Ishikawa (cell line): ENCODE data around the gene MTERF1.

ENCODE experiments used
- CEBPB ChIP-seq: IDR thresholded peaks from 2 replicates; pipeline ENCODE4 v1.6.1; 2012
- CREB1 ChIP-seq: IDR thresholded peaks from 2 replicates; pipeline ENCODE4 v1.6.1; 2012; ENCODE audit warnings: low read depth
- EGR1 ChIP-seq: IDR thresholded peaks from 2 replicates; pipeline ENCODE4 v1.6.1; 2012
- EP300 ChIP-seq: IDR thresholded peaks from 2 replicates; pipeline ENCODE4 v1.6.1; 2012; ENCODE audit warnings: borderline replicate concordance
- FOXM1 ChIP-seq: IDR thresholded peaks from 2 replicates; pipeline ENCODE4 v1.6.1; 2012; ENCODE audit warnings: low read depth, borderline replicate concordance
- MAX ChIP-seq: IDR thresholded peaks from 2 replicates; pipeline ENCODE4 v1.6.1; 2012
- NFIC ChIP-seq: IDR thresholded peaks from 2 replicates; pipeline ENCODE4 v1.6.1; 2012
- RAD21 ChIP-seq: IDR thresholded peaks from 2 replicates; pipeline ENCODE4 v1.6.1; 2012; ENCODE audit warnings: low read depth
- REST ChIP-seq: IDR thresholded peaks from 2 replicates; pipeline ENCODE4 v1.6.1; 2012; ENCODE audit warnings: low read depth, mild to moderate bottlenecking
- TAF1 ChIP-seq: IDR thresholded peaks from 2 replicates; pipeline ENCODE4 v1.6.1; 2012; ENCODE audit warnings: low read depth, mild to moderate bottlenecking
- TCF12 ChIP-seq: IDR thresholded peaks from 2 replicates; pipeline ENCODE4 v1.6.1; 2012; ENCODE audit warnings: low read depth
- TEAD4 ChIP-seq: IDR thresholded peaks from 2 replicates; pipeline ENCODE4 v1.6.1; 2012
- USF1 ChIP-seq: IDR thresholded peaks from 2 replicates; pipeline ENCODE4 v1.6.1; 2012
- YY1 ChIP-seq: IDR thresholded peaks from 2 replicates; pipeline ENCODE4 v1.6.1; 2012; ENCODE audit warnings: low read depth
- ZBTB7A ChIP-seq: IDR thresholded peaks from 2 replicates; pipeline ENCODE4 v1.6.1; 2012; ENCODE audit warnings: low read depth

The MTERF1 gene

GRCh38 chr7:91912494-91912893, 32.0 kb upstream of the MTERF1 start:
- TF ChIP-seq YY1 (no peak), CEBPB (no peak), ZBTB7A (no peak), TAF1 (no peak), USF1 (no peak), REST (no peak), EGR1 (no peak), MAX (no peak), FOXM1 (no peak), CREB1 (no peak), NFIC (no peak), RAD21 (no peak), TCF12 (no peak), EP300 (no peak), TEAD4 (no peak)

GRCh38 chr7:91911121-91911520, 30.6 kb upstream of the MTERF1 start:
- no peak for TF ChIP-seq USF1
- TF ChIP-seq TAF1, result no peak
- TF ChIP-seq RAD21, result no peak

- no peak for TF ChIP-seq CREB1
- TF ChIP-seq RAD21, result no peak
- TF ChIP-seq EGR1, result no peak
- no peak for TF ChIP-seq REST
- no peak for TF ChIP-seq CEBPB
- TF ChIP-seq MAX, result no peak
- no peak for TF ChIP-seq EP300
- no peak for TF ChIP-seq TAF1
- TF ChIP-seq NFIC, result no peak
- TF ChIP-seq ZBTB7A, result no peak
- no peak for TF ChIP-seq USF1
- no peak for TF ChIP-seq FOXM1
- TF ChIP-seq TCF12, result no peak
- no peak for TF ChIP-seq TEAD4
- TF ChIP-seq YY1, result no peak
Measured at GRCh38 chr7:91910171-91910570, 29.7 kb upstream of the MTERF1 start.

- TF ChIP-seq USF1 (no peak), EP300 (no peak), RAD21 (no peak), ZBTB7A (no peak), EGR1 (no peak), CEBPB (no peak), YY1 (no peak), MAX (no peak), TEAD4 (no peak), FOXM1 (no peak), TAF1 (no peak)
Measured at GRCh38 chr7:91899563-91899962, 19.1 kb upstream of the MTERF1 start.

- no peak for TF ChIP-seq EP300
- no peak for TF ChIP-seq TCF12
- no peak for TF ChIP-seq MAX
- TF ChIP-seq CREB1, result no peak
- TF ChIP-seq ZBTB7A, result no peak
- no peak for TF ChIP-seq TEAD4
- TF ChIP-seq EGR1, result no peak
- no peak for TF ChIP-seq CEBPB
Measured at GRCh38 chr7:91898240-91898992, 17.9 kb upstream of the MTERF1 start.
